Skeletal muscle satellite cell (primary cell): ENCODE data around the gene SEC11A. TPM values are rescaled to one million over a fixed set of nuclear protein-coding genes. Genes with fewer than 3 reads are reported as not detected.
"Not testable (repeated sequence)": the region's sequence is repeated elsewhere in the genome, so short reads cannot be mapped to it uniquely, and the experiment has no call there.

Experiments used
- H3K27me3 ChIP-seq: 2 replicates; pipeline ENCODE4 v1.7.0; 2013; ENCODE audit warnings: low read length; ENCODE audit not compliant: control insufficient read depth, insufficient read depth
- H3K36me3 ChIP-seq: 2 replicates; pipeline ENCODE4 v1.7.0; 2013; ENCODE audit warnings: mild to moderate bottlenecking, control low read depth, low read length; ENCODE audit not compliant: insufficient read depth
- H3K4me1 ChIP-seq: 2 replicates; pipeline ENCODE4 v1.7.0; 2013; ENCODE audit warnings: low read length; ENCODE audit not compliant: control insufficient read depth, insufficient read depth
- H3K4me2 ChIP-seq: 2 replicates; pipeline ENCODE4 v1.7.0; 2013; ENCODE audit warnings: mild to moderate bottlenecking, low read length
- H3K4me3 ChIP-seq: 2 replicates; pipeline ENCODE4 v1.7.0; 2013; ENCODE audit warnings: low read length
- H3K9ac ChIP-seq: 2 replicates; pipeline ENCODE4 v1.7.0; 2013; ENCODE audit warnings: mild to moderate bottlenecking, low read depth, low read length, moderate library complexity
- H3K9me3 ChIP-seq: replicated peaks from 2 replicates; pipeline ENCODE4 v1.7.0; 2013; ENCODE audit warnings: mild to moderate bottlenecking, control low read depth, low read length
- total RNA-seq: library from RNA; depleted of rRNA; stranded (reverse); fragments of >200 nt; gene quantifications from 2 replicates; pipeline ENCODE4 v1.2.3, GENCODE V29; 2012; rRNA removed

The SEC11A gene
- total RNA-seq = 177 and 178 TPM in 2 replicates

GRCh38 chr15:84716036-84716732, at the start of gene SEC11A:
Gene SEC11A, minus strand, starts transcription at chr15:84716139. Its CDS starts 64 bp downstream, at chr15:84716075.
- Histone ChIP-seq H3K27me3 (no peaks in the 10 kb centered on the region), H3K9me3 (no peaks in the 10 kb centered on the region), H3K4me3 (peak within 1 kb of the TSS; percentile 99), H3K4me2 (peak within 1 kb of the TSS; percentile 96), H3K36me3 (no peaks in the 10 kb centered on the region), H3K9ac (peak within 1 kb of the TSS; percentile 94), H3K4me1 (peaks cover 18% of the 10 kb centered on the region)

DNA sequence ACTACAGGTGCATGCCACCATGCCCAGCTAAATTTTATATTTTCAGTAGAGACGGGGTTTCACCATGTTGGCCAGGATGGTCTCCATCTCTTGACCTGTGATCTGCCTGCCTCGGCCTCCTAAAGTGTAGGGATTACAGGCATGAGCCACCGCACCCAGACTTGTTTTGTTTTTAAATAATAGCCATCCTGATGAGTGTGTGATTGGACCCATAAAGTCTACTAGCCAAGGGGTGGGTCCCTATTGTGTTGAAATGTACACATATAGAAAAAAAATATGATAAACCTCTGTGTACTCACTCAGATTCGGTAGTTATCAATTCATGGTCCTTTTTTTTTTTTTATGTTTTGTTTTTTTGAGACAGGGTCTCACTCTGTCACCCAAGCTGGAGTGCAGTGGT, 49.7 kb upstream of the SEC11A start:
- H3K36me3 ChIP-seq = peaks cover 32% of the 10 kb centered on the region
- no peak overlapping the region for H3K4me2 ChIP-seq
- no peaks in the 10 kb centered on the region for H3K9me3 ChIP-seq
- H3K4me1 ChIP-seq = peaks cover 17% of the 10 kb centered on the region
- no peak overlapping the region for H3K4me3 ChIP-seq
- H3K27me3 ChIP-seq = no peaks in the 10 kb centered on the region
- H3K9ac ChIP-seq = no peak overlapping the region

DNA sequence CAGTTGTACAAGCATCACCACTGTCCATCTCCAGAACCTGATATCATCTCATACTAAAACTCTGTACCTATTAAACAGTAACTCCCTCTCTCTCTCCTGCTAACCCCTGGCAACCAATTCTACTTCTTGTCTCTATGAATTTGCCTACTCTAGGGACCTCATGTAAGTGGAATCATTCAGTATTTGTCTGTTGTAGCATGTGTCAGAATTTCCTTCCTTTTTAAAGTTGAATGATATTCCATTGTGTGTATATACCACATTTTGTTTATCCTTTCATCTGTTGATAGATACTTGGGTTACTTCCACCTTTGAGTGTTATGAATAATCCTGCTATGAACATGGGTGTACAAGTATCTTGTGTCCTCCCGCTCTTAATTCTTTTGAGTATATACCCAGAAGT, 49.0 kb upstream of the SEC11A start:
- H3K4me1 ChIP-seq = peaks cover 17% of the 10 kb centered on the region
- H3K27me3 ChIP-seq = no peaks in the 10 kb centered on the region
- no peak overlapping the region for H3K9ac ChIP-seq
- H3K4me3 ChIP-seq = no peak overlapping the region
- H3K36me3 ChIP-seq = peaks cover 32% of the 10 kb centered on the region
- H3K4me2 ChIP-seq = no peak overlapping the region
- H3K9me3 ChIP-seq = no peaks in the 10 kb centered on the region

GRCh38 chr15:84764585-84764984, 48.6 kb upstream of the SEC11A start:
- Histone ChIP-seq H3K4me2 (no peak overlapping the region), H3K4me3 (no peak overlapping the region), H3K9ac (no peak overlapping the region), H3K9me3 (no peaks in the 10 kb centered on the region), H3K27me3 (no peaks in the 10 kb centered on the region), H3K4me1 (peaks cover 17% of the 10 kb centered on the region), H3K36me3 (peaks cover 30% of the 10 kb centered on the region)

GRCh38 chr15:84762840-84763572, 47.1 kb upstream of the SEC11A start:
- Histone ChIP-seq H3K9me3 (no peaks in the 10 kb centered on the region), H3K4me1 (peaks cover 17% of the 10 kb centered on the region), H3K4me3 (no peak overlapping the region), H3K9ac (no peak overlapping the region), H3K27me3 (no peaks in the 10 kb centered on the region), H3K36me3 (peaks cover 16% of the 10 kb centered on the region), H3K4me2 (no peak overlapping the region)

- H3K4me3 ChIP-seq = no peak overlapping the region
- H3K27me3 ChIP-seq = no peaks in the 10 kb centered on the region
- H3K36me3 ChIP-seq = peaks cover 9% of the 10 kb centered on the region
- H3K9ac ChIP-seq = no peak overlapping the region
- H3K4me2 ChIP-seq = no peak overlapping the region
- no peaks in the 10 kb centered on the region for H3K9me3 ChIP-seq
- peaks cover 14% of the 10 kb centered on the region for H3K4me1 ChIP-seq
Observed at GRCh38 chr15:84761607-84762131, 45.7 kb upstream of the SEC11A start.

DNA sequence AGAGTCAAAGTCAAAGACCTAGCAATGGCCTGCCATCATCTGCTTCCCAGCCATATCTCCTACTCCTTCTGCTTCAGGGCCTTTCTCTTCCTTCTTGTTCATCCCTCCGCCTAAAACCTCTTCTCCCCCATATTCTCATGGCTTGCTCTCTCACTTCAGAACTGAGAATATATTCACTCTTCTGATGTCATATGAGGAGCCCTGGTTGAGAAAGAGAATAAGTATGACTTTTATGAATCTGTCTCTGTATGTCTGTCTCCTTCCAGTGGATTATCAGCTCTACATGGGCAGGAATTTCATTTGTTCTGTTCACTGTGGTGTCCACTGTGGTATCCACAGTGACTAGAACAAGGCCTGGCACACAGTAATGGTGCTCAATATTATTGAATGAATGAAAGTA, 44.3 kb upstream of the SEC11A start:
- Histone ChIP-seq H3K9me3 (no peaks in the 10 kb centered on the region), H3K4me2 (no peak overlapping the region), H3K9ac (no peak overlapping the region), H3K4me3 (no peak overlapping the region), H3K27me3 (no peaks in the 10 kb centered on the region), H3K4me1 (peaks cover 9% of the 10 kb centered on the region), H3K36me3 (peaks cover 4% of the 10 kb centered on the region)

GRCh38 chr15:84759018-84759417, 43.1 kb upstream of the SEC11A start:
- Histone ChIP-seq H3K4me2 (no peak overlapping the region), H3K4me3 (no peak overlapping the region), H3K27me3 (no peaks in the 10 kb centered on the region), H3K9me3 (no peaks in the 10 kb centered on the region), H3K4me1 (peaks cover 9% of the 10 kb centered on the region), H3K9ac (no peak overlapping the region), H3K36me3 (no peaks in the 10 kb centered on the region)

DNA sequence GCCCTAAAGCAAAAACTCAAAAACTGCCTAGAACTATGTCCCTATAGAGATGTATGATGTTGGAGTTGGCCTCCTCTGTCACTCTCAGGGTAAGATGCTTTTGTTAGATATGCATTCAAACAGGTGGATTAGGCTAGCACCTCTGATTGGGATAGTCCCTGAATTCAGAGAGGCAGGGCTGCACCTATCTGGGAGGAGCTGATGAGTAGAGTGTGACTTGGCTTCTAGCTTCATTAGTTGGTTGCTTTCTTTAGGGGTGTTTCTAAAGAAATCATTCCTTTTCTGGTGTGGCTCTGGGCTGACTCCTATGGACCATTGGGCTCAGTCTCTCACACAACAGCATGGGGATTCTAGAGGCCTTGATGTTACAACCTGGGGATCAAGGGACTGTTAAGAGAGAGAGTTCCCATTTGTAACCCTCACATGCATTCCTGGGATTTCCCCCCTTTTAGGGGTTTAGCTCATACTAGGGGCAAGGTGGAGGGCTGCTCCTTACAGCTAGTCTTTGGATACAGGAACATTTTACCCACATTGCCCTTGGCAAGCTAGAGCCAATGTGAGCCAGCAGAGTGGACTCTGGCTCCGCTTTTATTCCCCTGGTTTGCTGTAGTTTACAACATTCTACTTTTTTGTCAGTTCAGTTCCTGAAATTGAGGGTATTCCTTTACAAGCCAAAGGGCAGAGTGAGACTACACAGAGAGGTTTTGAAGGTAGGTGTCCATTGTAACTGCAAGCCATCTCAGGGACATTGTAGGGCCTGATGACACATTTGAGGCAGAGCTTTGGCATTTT, 40.0 kb upstream of the SEC11A start:
- Histone ChIP-seq H3K9me3 (no peaks in the 10 kb centered on the region), H3K4me2 (no peak overlapping the region), H3K4me1 (peaks cover 20% of the 10 kb centered on the region), H3K4me3 (no peak overlapping the region), H3K27me3 (no peaks in the 10 kb centered on the region), H3K9ac (no peak overlapping the region), H3K36me3 (no peaks in the 10 kb centered on the region)

DNA sequence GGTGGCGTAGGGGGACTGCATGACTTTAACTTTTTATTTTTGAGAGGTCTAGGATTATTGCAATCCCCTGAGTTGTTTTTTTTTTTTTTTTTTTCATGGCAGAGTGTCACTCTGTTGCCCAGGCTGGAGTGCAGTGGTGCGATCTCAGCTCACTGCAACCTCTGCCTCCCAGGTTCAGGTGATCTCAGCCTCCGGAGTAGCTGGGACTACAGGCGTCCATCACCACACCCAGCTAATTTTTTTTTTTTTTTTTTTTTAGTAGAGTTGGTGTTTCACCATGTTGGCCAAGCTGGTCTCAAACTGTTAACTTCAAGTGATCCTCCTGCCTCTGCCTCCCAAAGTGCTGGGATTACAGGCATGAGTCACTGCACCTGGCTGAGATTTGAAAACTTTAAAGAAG, 39.0 kb upstream of the SEC11A start:
- H3K4me1 ChIP-seq = peaks cover 30% of the 10 kb centered on the region
- not testable (repeated sequence) for H3K36me3 ChIP-seq, H3K9me3 ChIP-seq, H3K27me3 ChIP-seq, H3K9ac ChIP-seq, H3K4me3 ChIP-seq, H3K4me2 ChIP-seq

DNA sequence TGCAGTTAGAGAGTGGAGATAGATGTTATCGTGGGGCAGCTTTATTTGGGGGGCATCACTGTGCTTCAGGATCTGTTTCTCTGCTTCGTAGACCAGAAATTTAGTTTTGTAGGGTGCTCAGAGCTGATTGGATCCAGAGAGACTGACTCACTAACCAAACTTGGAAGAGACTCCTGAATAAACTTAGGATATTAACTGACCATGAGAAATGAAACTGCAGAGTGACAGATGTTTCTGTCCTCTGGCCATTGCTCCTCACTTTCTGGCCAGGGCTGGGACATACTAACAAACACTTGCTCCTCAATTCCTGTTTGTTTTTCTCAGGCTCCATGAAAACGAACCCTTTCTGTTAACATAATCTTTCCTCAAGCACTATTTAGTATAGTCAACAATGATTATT, 36.8 kb upstream of the SEC11A start:
- H3K4me2 ChIP-seq = peak overlapping the region; percentile 77
- no peaks in the 10 kb centered on the region for H3K9me3 ChIP-seq
- H3K4me3 ChIP-seq = peak overlapping the region; percentile 48
- peaks cover 36% of the 10 kb centered on the region for H3K4me1 ChIP-seq
- H3K36me3 ChIP-seq = no peaks in the 10 kb centered on the region
- H3K9ac ChIP-seq = peak overlapping the region; percentile 47
- no peaks in the 10 kb centered on the region for H3K27me3 ChIP-seq
